Gastroesophageal sphincter (tissue), 3 donors: ENCODE data around the gene EXOC6B.

ENCODE experiments used
- POLR2A ChIP-seq, 2 donors: fragments of 450-650 bp; IDR thresholded peaks; one replicate each; pipeline ENCODE4 v1.6.1; 2017; ENCODE audit warnings: antibody characterized with exemption in 2 of 2, mild to moderate bottlenecking in 2 of 2, moderate library complexity in 1 of 2
- TF ChIP-seq, protein P1 (sequence below), 4 experiments: fragments of 200-600 bp in 2 of 4; fragments of 450-650 bp in 2 of 4; sonication (generic) in 1 of 4; IDR thresholded peaks; one replicate each; pipeline ENCODE4 v1.5.1; 2017 to 2019; ENCODE audit warnings: antibody characterized with exemption in 4 of 4, mild to moderate bottlenecking in 2 of 4, moderate library complexity in 2 of 4

DNA sequence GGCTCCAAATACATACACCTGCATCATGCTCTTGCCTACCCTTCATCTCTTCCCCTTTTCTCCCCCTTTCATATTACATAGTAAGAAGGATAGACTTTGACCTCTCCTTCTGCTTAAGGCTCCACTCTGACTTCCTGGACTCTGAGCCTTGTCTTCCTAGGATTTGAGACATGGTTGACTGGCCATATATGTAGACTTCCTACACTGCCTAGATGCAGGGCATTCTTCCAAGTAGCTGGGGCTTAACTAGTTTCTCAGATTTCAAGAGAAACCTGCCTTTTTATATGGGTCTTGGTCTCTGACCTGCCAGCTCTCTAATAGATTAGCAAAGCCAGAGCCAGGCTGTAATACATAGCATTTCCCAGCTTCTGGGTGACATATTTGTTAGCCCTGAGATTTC, 642.8 kb downstream of the EXOC6B start:
- no peak for TF ChIP-seq POLR2A (IDR thresholded peaks at IDR 0.05)
- TF ChIP-seq, protein P1, sequence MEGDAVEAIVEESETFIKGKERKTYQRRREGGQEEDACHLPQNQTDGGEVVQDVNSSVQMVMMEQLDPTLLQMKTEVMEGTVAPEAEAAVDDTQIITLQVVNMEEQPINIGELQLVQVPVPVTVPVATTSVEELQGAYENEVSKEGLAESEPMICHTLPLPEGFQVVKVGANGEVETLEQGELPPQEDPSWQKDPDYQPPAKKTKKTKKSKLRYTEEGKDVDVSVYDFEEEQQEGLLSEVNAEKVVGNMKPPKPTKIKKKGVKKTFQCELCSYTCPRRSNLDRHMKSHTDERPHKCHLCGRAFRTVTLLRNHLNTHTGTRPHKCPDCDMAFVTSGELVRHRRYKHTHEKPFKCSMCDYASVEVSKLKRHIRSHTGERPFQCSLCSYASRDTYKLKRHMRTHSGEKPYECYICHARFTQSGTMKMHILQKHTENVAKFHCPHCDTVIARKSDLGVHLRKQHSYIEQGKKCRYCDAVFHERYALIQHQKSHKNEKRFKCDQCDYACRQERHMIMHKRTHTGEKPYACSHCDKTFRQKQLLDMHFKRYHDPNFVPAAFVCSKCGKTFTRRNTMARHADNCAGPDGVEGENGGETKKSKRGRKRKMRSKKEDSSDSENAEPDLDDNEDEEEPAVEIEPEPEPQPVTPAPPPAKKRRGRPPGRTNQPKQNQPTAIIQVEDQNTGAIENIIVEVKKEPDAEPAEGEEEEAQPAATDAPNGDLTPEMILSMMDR (IDR thresholded peaks at IDR 0.05) = no peak
